A549 (cell line): Measurements from ENCODE around the gene TMEM44.

Experiments
- EP300 ChIP-seq, 2 experiments: fragments of >200 bp; sonication (Bioruptor Twin); formaldehyde crosslinking; IDR thresholded peaks; 2 replicates in 1 of 2; 3 replicates in 1 of 2; pipeline ENCODE4 v1.6.1; 2016 to 2017
- FOSB ChIP-seq: fragments of 250-450 bp; sonication (Bioruptor Pico); IDR thresholded peaks from 2 replicates; pipeline ENCODE4 v1.5.0; 2020; ENCODE audit warnings: mild to moderate bottlenecking, moderate library complexity
- FOSL2 ChIP-seq, 2 experiments: fragments of 450-650 bp in 1 of 2; fragments of >200 bp in 1 of 2; sonication (Bioruptor Twin) in 1 of 2; formaldehyde crosslinking; IDR thresholded peaks; 2 replicates each; pipeline versions ENCODE4 v1.5.0 to v1.6.1; 2016 to 2020; ENCODE audit warnings: mild to moderate bottlenecking in 1 of 2, moderate library complexity in 1 of 2
- RCOR1 ChIP-seq: fragments of 150-350 bp; IDR thresholded peaks from 2 replicates; pipeline ENCODE4 v1.6.1; 2014; ENCODE audit warnings: antibody characterized with exemption, low read length, low read depth
- TF ChIP-seq, protein P1 (sequence below): fragments of >200 bp; sonication (Bioruptor Twin); formaldehyde crosslinking; IDR thresholded peaks from 3 replicates; pipeline ENCODE4 v1.5.1; 2016
- TF ChIP-seq, protein P2 (sequence below): IDR thresholded peaks from 2 replicates; pipeline ENCODE4 v1.6.1; 2012

DNA sequence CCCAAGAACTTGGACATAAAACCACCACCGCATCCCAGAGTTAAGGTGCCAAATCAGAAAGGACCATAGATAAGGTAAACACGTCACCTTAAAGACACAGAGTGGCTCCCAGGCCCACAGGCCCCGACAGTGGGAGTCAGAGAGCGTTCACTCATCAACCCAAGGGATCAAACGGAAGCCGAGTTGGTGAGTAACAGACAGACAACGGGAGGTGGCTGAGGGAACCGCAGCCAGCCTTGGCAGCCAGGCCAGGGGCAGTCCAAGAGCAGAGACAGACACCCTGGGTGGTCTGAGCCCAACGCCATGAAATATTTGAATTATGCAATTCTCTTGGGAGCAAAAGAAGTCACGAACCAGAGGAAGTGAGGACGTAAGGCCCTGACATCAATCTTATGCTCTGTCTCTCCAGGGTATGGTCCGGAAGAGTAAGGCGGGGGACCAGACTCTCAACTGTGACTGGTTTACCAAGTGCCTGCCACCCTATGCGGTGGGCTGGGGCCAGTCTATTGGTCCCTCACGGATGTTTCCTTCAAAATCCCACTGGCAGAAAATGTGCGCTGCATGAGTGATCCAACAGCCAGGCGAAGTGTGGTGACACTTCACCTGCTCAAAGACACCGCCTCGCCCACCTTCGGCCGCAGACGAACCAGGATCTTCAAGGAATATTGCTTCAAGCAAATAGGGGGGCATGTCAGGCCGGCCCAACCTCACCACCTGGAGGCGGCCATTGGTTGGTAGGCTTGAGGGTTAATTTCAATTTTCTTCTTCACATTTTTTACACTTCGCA is 34.3 kb downstream of the TMEM44 start:
- TF ChIP-seq FOSB (no peak), RCOR1 (no peak), EP300 (IDR thresholded peaks at IDR 0.05) (peak; percentile 96 to 98), FOSL2 (IDR thresholded peaks at IDR 0.05) (peak; percentile 61; the same call in 1 of the 2 replicates), FOSL2 (CRISPR knock-in tag; IDR thresholded peaks at IDR 0.05) (peak; percentile 84)
- TF ChIP-seq, protein P1, sequence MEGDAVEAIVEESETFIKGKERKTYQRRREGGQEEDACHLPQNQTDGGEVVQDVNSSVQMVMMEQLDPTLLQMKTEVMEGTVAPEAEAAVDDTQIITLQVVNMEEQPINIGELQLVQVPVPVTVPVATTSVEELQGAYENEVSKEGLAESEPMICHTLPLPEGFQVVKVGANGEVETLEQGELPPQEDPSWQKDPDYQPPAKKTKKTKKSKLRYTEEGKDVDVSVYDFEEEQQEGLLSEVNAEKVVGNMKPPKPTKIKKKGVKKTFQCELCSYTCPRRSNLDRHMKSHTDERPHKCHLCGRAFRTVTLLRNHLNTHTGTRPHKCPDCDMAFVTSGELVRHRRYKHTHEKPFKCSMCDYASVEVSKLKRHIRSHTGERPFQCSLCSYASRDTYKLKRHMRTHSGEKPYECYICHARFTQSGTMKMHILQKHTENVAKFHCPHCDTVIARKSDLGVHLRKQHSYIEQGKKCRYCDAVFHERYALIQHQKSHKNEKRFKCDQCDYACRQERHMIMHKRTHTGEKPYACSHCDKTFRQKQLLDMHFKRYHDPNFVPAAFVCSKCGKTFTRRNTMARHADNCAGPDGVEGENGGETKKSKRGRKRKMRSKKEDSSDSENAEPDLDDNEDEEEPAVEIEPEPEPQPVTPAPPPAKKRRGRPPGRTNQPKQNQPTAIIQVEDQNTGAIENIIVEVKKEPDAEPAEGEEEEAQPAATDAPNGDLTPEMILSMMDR = no peak
- TF ChIP-seq, protein P2, sequence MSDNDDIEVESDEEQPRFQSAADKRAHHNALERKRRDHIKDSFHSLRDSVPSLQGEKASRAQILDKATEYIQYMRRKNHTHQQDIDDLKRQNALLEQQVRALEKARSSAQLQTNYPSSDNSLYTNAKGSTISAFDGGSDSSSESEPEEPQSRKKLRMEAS = peak; percentile 80
